Subcutaneous adipose tissue (tissue), 4 donors: ENCODE data around the gene DLG2. TPM values are rescaled to one million over a fixed set of nuclear protein-coding genes. Genes with fewer than 3 reads are reported as not detected.

Experiments used
- CTCF ChIP-seq: fragments of 450-650 bp; IDR thresholded peaks from one replicate; pipeline ENCODE4 v1.5.1; 2016; ENCODE audit warnings: low read depth, mild to moderate bottlenecking, control low read depth, antibody characterized with exemption, moderate library complexity
- total RNA-seq, 4 donors: library from RNA; depleted of rRNA; stranded (reverse); fragments of >200 nt; gene quantifications; one replicate each; pipeline ENCODE4 v1.1.0, GENCODE V29; 2016

The DLG2 gene
- total RNA-seq, 4 donors from 2014 or later: 3.6 to 7.0 (median 6.1) TPM

GRCh38 chr11:83721263-83721662, 1905.9 kb downstream of the DLG2 start:
- no peak for TF ChIP-seq CTCF

- no peak for TF ChIP-seq CTCF
Measured at GRCh38 chr11:83720675-83721074, 1906.5 kb downstream of the DLG2 start.

GRCh38 chr11:83717537-83717936, 1909.6 kb downstream of the DLG2 start:
- no peak for TF ChIP-seq CTCF

- no peak for TF ChIP-seq CTCF
Measured at GRCh38 chr11:83715927-83716535, 1911.1 kb downstream of the DLG2 start.

- no peak for TF ChIP-seq CTCF
Measured at GRCh38 chr11:83713708-83714107, 1913.4 kb downstream of the DLG2 start.

GRCh38 chr11:83711106-83711527, 1916.0 kb downstream of the DLG2 start:
- no peak for TF ChIP-seq CTCF

- no peak for TF ChIP-seq CTCF
Measured at GRCh38 chr11:83709434-83709833, 1917.7 kb downstream of the DLG2 start.
